CD8-positive, alpha-beta memory T cell (primary cell): ENCODE measurements around the gene SNTB2. TPM values are rescaled to one million over a fixed set of nuclear protein-coding genes. Genes with fewer than 3 reads are reported as not detected.
A peak's percentile ranks its signal among the peaks of the same experiment; 100 is the strongest.

ENCODE experiments used
- CTCF ChIA-PET: fragments of 350-600 bp; sonication (Branson Sonifier 250); formaldehyde crosslinking; loops from one replicate; lab custom pipeline; 2021; ENCODE audit warnings: antibody characterized with exemption; lab: Charles Lee
- POLR2A ChIA-PET: fragments of 350-600 bp; sonication (Branson Sonifier 250); formaldehyde crosslinking; loops from one replicate; lab custom pipeline; 2021; ENCODE audit warnings: antibody characterized with exemption; lab: Charles Lee
- DNase-seq, 5 donors: peaks; one replicate each; pipeline versions ENCODE4 v3.0.0 to v3.0.0-alpha.2; 2020 to 2022; ENCODE audit warnings: mixed read lengths in 1 of 5
- H3K27ac ChIP-seq: one replicate; pipeline ENCODE4 v1.7.0; 2013; ENCODE audit warnings: low read depth, mild to moderate bottlenecking, low read length, moderate library complexity
- H3K27me3 ChIP-seq: 2 replicates; pipeline ENCODE4 v1.7.0; 2013; ENCODE audit warnings: low read length, mild to moderate bottlenecking; ENCODE audit not compliant: insufficient read depth, poor library complexity, severe bottlenecking
- H3K36me3 ChIP-seq: 2 replicates; pipeline ENCODE4 v1.7.0; 2013; ENCODE audit warnings: mild to moderate bottlenecking, low read length, moderate library complexity; ENCODE audit not compliant: insufficient read depth
- H3K4me1 ChIP-seq: 2 replicates; pipeline ENCODE4 v1.7.0; 2013; ENCODE audit warnings: mild to moderate bottlenecking, low read length, moderate library complexity; ENCODE audit not compliant: insufficient read depth
- H3K4me3 ChIP-seq: 2 replicates; pipeline ENCODE4 v1.7.0; 2013; ENCODE audit warnings: mild to moderate bottlenecking, low read length
- H3K9me3 ChIP-seq: 2 replicates; pipeline ENCODE4 v1.7.0; 2013; ENCODE audit warnings: mild to moderate bottlenecking, low read length
- H3K27ac Mint-ChIP-seq, 8 donors: one replicate each; pipeline ENCODE4 v1.8.0; 2020 to 2021; ENCODE audit warnings: mixed read lengths in 8 of 8, mild to moderate bottlenecking in 6 of 8, inconsistent platforms in 3 of 8, moderate library complexity in 3 of 8
- H3K27me3 Mint-ChIP-seq, 2 donors: one replicate each; pipeline ENCODE4 v1.8.0; 2020 to 2021; ENCODE audit warnings: mixed read lengths in 2 of 2, mild to moderate bottlenecking in 1 of 2, moderate library complexity in 1 of 2
- H3K36me3 Mint-ChIP-seq, 3 donors: one replicate each; pipeline ENCODE4 v1.8.0; 2020 to 2021; ENCODE audit warnings: mixed read lengths in 3 of 3, inconsistent platforms in 1 of 3, mild to moderate bottlenecking in 1 of 3
- H3K4me1 Mint-ChIP-seq, 3 donors: one replicate each; pipeline ENCODE4 v1.8.0; 2020 to 2021; ENCODE audit warnings: mixed read lengths in 3 of 3, inconsistent platforms in 1 of 3, mild to moderate bottlenecking in 1 of 3
- H3K4me3 Mint-ChIP-seq, 7 donors: one replicate each; pipeline ENCODE4 v1.8.0; 2020 to 2021; ENCODE audit warnings: mixed read lengths in 7 of 7, mild to moderate bottlenecking in 6 of 7, moderate library complexity in 4 of 7, inconsistent platforms in 2 of 7
- H3K9me3 Mint-ChIP-seq, 5 donors: one replicate each; pipeline ENCODE4 v1.8.0; 2020 to 2022; ENCODE audit warnings: mixed read lengths in 5 of 5, mild to moderate bottlenecking in 3 of 5, moderate library complexity in 2 of 5, inconsistent platforms in 1 of 5
- polyA plus RNA-seq: library from polyadenylated mRNA; unstranded; fragments of 300-500 nt; fragmentation: Illumina TruSeq; gene quantifications from one replicate; pipeline ENCODE4 v1.2.3, GENCODE V29; 2021
- total RNA-seq, 2 experiments: library from RNA; stranded (reverse); gene quantifications; one replicate each; pipeline ENCODE4 v1.2.3, GENCODE V29; 2021

The SNTB2 gene
- total and polyA plus RNA-seq, 3 experiments from 2014 or later = 13.6 to 28.2 (median 14.9) TPM

DNA sequence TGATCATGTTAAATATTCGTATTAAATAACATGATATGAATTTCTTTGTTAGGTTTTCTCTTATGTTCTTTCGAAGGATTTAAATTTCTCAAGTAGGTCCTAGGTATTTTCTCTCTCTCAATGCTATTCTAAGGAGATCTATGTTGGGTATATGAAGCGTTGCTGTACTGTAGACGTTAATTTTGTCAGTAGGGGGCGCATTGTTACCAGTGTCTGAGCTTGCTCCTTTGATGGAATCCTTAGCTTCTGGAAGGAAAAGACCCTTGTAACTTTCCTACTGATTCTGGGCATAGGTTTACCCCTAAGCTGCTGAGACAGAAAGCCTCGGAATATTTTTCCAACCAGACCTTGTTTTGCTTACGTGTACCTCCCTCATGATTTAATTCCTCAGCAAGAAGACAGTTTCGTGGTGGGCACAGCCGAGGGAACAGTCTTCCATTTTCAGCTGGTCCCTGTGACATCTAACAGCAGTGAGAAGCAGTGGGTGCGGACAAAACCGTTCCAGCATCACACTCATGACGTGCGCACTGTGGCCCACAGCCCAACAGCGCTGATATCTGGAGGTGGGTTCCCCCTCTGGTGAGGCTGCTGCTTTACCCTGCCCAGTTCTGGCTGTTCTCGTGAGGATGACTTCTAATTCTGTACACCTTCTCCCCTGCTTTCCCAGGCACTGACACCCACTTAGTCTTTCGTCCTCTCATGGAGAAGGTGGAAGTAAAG lies 36.7 kb upstream of the SNTB2 start:
- H3K36me3 Mint-ChIP-seq = peaks cover 0 to 63% (median 18%) of the 10 kb centered on the region in 3 donors
- Histone ChIP-seq H3K4me1 (no peaks in the 10 kb centered on the region), H3K9me3 (no peaks in the 10 kb centered on the region), H3K36me3 (peaks cover 14% of the 10 kb centered on the region), H3K27ac (no peak overlapping the region), H3K27me3 (no peaks in the 10 kb centered on the region), H3K4me3 (no peak overlapping the region)
- H3K4me3 Mint-ChIP-seq = no peak overlapping the region
- no peaks in the 10 kb centered on the region for H3K27me3 Mint-ChIP-seq
- POLR2A ChIA-PET = interaction anchor here (0.6 kb wide), 1 partner anchor 36 kb away, joined by 9 read pairs; no protein-coding TSS in a partner anchor
- H3K4me1 Mint-ChIP-seq = peaks cover 0 to 3% (median 3%) of the 10 kb centered on the region in 3 donors
- CTCF ChIA-PET = interaction anchor here (0.7 to 9.6 kb wide), 20 partner anchors 9 to 629 kb away, joined by 3 to 159 read pairs (median 4); partner anchors contain the start of genes CHTF8, SNTB2 and UTP4
- peak in 4 of 5 donors; percentile 29 to 65 (median 55) for DNase-seq
- no peaks in the 10 kb centered on the region for H3K9me3 Mint-ChIP-seq
- no peak overlapping the region for H3K27ac Mint-ChIP-seq

DNA sequence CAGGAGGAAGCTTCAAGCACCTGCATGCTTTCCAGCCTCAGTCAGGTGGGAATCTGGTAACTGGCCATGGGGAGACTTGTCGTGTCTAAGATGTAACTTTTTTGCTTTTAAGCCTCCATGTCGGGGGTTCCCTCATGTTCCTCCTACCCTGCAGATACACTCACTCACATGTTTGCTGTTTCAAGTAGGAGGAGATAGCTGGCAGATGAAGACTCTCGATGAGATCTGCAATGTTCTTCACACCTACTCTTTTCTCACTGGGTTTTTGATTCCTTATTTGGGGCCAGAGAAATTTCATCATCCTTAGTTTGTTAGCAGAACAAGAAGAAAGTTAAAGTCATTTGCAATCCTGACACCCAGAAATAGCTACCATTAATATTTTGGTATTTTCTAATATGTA lies 29.8 kb upstream of the SNTB2 start:
- Histone ChIP-seq H3K9me3 (no peaks in the 10 kb centered on the region), H3K27ac (no peak overlapping the region), H3K27me3 (no peaks in the 10 kb centered on the region), H3K4me3 (no peak overlapping the region), H3K36me3 (peaks cover 22% of the 10 kb centered on the region), H3K4me1 (no peaks in the 10 kb centered on the region)
- no peaks in the 10 kb centered on the region for H3K27me3 Mint-ChIP-seq
- no peaks in the 10 kb centered on the region for H3K9me3 Mint-ChIP-seq
- H3K4me1 Mint-ChIP-seq = no peaks in the 10 kb centered on the region
- DNase-seq = no peak
- H3K4me3 Mint-ChIP-seq = no peak overlapping the region
- ChIA-PET POLR2A (no interaction called here), CTCF (interaction anchor here (1.6 to 2.3 kb wide), 2 partner anchors 29 to 129 kb away, joined by 3 to 8 read pairs; partner anchors contain the start of gene SNTB2)
- H3K36me3 Mint-ChIP-seq = peaks cover 7 to 75% (median 31%) of the 10 kb centered on the region in 3 donors
- H3K27ac Mint-ChIP-seq = no peak overlapping the region

DNA sequence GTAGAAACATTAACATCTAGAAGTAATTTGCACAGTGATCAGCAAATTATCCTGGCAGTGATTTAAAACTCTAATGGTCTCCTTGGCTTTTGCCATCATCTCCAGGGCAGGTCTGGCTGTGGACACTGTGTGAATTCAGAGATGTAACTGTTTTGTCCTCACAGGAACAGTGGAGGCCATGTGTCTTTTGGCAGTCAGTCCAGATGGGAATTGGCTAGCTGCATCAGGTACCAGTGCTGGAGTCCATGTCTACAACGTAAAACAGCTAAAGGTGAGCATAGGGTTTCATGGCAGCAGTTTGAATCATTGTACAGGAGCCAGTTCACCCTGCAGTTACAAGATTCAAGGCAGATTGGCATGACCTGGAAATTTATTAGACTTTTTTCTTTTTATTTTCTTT lies 26.8 kb upstream of the SNTB2 start:
- Histone ChIP-seq H3K36me3 (peaks cover 25% of the 10 kb centered on the region), H3K4me3 (no peak overlapping the region), H3K9me3 (no peaks in the 10 kb centered on the region), H3K4me1 (no peaks in the 10 kb centered on the region), H3K27me3 (no peaks in the 10 kb centered on the region), H3K27ac (no peak overlapping the region)
- ChIA-PET POLR2A (no interaction called here), CTCF (interaction anchor here (2.1 kb wide), 1 partner anchor 10 kb away, joined by 5 read pairs; no protein-coding TSS in a partner anchor)
- no peaks in the 10 kb centered on the region for H3K9me3 Mint-ChIP-seq
- no peak for DNase-seq
- no peak overlapping the region for H3K4me3 Mint-ChIP-seq
- no peaks in the 10 kb centered on the region for H3K27me3 Mint-ChIP-seq
- H3K27ac Mint-ChIP-seq = no peak overlapping the region
- peaks cover 7 to 75% (median 29%) of the 10 kb centered on the region in 3 donors for H3K36me3 Mint-ChIP-seq
- peaks cover 0 to 1% (median under 1%) of the 10 kb centered on the region in 3 donors for H3K4me1 Mint-ChIP-seq

DNA sequence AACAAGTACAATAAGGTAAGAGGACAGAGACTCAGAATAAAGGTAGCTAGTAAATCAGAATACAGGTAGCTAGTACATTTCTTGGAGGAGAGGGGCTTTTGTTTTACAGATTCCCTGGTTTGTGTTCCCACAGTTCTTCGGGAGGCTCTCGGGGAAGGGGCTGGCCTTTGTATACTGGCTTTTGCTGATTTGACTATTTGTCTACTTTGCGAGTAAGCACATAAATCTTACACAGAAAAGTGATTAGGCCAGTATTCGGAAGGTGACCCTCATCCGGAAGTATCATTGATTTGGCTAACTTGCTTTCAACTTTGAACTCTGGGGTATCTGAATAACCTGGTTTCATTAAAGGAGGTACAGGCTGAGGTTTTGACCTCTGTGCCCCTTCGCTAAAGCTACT lies 21.4 kb upstream of the SNTB2 start:
- Mint-ChIP-seq H3K9me3 (no peaks in the 10 kb centered on the region), H3K4me1 (peaks cover 24 to 35% (median 26%) of the 10 kb centered on the region in 3 donors), H3K36me3 (peaks cover 5 to 77% (median 15%) of the 10 kb centered on the region in 3 donors), H3K27me3 (no peaks in the 10 kb centered on the region), H3K27ac (peak overlapping the region in 6 of 8 donors; percentile 44 to 94 (median 73)), H3K4me3 (peak overlapping the region in 1 of 7 donors; percentile 40)
- POLR2A ChIA-PET = no interaction called here
- no peak for DNase-seq
- CTCF ChIA-PET = interaction anchor here (0.7 to 4.2 kb wide), 3 partner anchors 15 to 45 kb away, joined by 3 to 21 read pairs (median 7); partner anchors contain the start of gene SNTB2
- Histone ChIP-seq H3K36me3 (peaks cover 37% of the 10 kb centered on the region), H3K27me3 (no peaks in the 10 kb centered on the region), H3K9me3 (no peaks in the 10 kb centered on the region), H3K27ac (no peak overlapping the region), H3K4me1 (peaks cover 11% of the 10 kb centered on the region), H3K4me3 (no peak overlapping the region)

DNA sequence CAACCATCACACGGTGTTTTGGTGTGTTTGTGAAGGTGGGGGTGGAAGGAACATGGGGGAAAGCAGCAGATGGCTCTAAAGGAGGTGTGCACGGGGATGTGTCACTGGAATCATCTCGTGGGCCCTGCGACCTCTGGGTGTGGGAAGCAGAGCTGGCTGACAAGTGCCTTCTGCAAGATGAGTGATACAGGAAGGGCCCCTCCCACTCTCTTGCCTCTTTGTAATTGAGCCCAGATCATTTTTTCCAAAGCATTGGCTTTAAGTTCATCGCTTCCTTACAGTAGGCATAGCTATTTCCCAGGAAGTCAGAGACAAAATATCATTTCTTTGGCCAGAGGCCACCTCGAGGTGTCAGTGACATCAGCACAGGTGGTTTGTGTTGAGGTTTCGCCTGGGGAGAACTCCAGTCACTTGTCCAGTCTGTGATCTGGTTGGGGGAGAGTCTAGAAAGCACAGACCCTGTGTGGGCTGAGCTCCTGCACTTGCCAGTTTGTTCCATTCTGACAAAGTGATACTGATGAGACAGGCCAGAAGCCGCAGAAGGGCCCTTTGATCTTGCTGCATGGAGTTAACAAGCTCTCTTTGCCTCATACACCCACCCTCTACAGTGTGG lies 20.6 kb upstream of the SNTB2 start:
- peaks cover 11% of the 10 kb centered on the region for H3K4me1 ChIP-seq
- Mint-ChIP-seq H3K4me1 (peaks cover 24 to 35% (median 26%) of the 10 kb centered on the region in 3 donors), H3K27ac (peak overlapping the region; percentile 44 to 94 (median 75)), H3K4me3 (peak overlapping the region in 6 of 7 donors; percentile 24 to 61 (median 49)), H3K9me3 (no peaks in the 10 kb centered on the region), H3K27me3 (no peaks in the 10 kb centered on the region), H3K36me3 (peaks cover 5 to 72% (median 15%) of the 10 kb centered on the region in 3 donors)
- peaks cover 33% of the 10 kb centered on the region for H3K36me3 ChIP-seq
- no peaks in the 10 kb centered on the region for H3K27me3 ChIP-seq
- DNase-seq = peak in 3 of 5 donors; percentile 1 to 56 (median 21)
- ChIA-PET CTCF (interaction anchor here (0.7 to 4.2 kb wide), 4 partner anchors 10 to 44 kb away, joined by 3 to 21 read pairs (median 5); partner anchors contain the start of gene SNTB2), POLR2A (interaction anchor here (0.6 to 1.0 kb wide), 3 partner anchors 13 to 617 kb away, joined by 5 to 7 read pairs (median 5); no protein-coding TSS in a partner anchor)
- no peak overlapping the region for H3K27ac ChIP-seq
- H3K4me3 ChIP-seq = no peak overlapping the region
- no peaks in the 10 kb centered on the region for H3K9me3 ChIP-seq

DNA sequence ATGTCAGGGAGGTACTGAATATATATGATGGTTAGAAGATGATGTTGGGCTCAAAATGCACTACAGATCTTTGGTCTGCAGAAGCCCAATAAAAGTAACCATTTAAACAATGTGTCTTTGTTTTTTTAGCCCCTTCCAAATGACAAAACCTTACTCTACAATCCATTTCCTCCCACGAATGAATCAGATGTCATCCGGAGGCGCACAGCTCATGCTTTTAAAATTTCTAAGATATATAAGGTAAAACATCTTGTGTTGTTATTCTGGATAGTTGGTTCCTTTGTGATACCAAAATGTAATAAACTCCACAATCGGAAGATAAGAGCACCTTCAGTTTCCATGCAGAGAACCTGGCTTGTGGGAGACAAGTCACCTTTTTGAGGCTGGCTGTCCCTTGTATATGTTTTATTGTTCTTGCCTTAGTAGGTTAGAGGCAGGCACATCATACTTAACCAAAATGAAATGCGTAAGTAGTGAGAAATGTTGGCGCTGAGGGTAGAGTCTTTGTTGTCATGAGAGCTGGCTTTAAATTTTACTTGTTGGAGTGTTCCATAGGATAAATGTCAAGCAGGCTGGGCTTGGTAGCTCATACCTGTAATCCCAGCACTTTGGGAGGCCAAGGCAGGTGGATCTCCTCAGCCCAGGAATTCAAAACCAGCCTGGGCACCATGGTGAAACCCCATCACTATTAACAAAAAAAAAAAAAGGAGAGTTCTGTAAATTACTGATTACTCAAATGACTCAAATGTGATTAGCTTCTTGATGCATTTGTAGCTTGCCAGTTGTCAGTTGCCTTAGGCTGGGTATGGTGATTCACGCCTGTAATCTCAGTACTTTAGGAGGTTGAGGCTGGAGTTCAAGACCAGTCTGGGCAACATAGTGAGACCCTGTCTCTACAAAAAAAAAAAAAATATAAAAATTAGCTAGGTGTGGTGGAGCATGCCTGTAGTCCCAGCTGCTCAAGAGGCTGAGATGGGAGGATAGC lies 19.7 kb upstream of the SNTB2 start:
- Mint-ChIP-seq H3K36me3 (peaks cover 5 to 68% (median 16%) of the 10 kb centered on the region in 3 donors), H3K4me1 (peaks cover 24 to 35% (median 26%) of the 10 kb centered on the region in 3 donors), H3K4me3 (peak overlapping the region in 4 of 7 donors; percentile 46 to 76 (median 55)), H3K9me3 (no peaks in the 10 kb centered on the region), H3K27ac (peak overlapping the region in 7 of 8 donors; percentile 44 to 93 (median 59)), H3K27me3 (no peaks in the 10 kb centered on the region)
- H3K4me3 ChIP-seq = no peak overlapping the region
- peaks cover 11% of the 10 kb centered on the region for H3K4me1 ChIP-seq
- no peaks in the 10 kb centered on the region for H3K27me3 ChIP-seq
- peaks cover 33% of the 10 kb centered on the region for H3K36me3 ChIP-seq
- H3K9me3 ChIP-seq = no peaks in the 10 kb centered on the region
- H3K27ac ChIP-seq = no peak overlapping the region
- POLR2A ChIA-PET = interaction anchor here (0.6 to 1.0 kb wide), 4 partner anchors 12 to 618 kb away, joined by 3 to 7 read pairs (median 5); no protein-coding TSS in a partner anchor
- DNase-seq = no peak
- CTCF ChIA-PET = interaction anchor here (0.5 to 4.2 kb wide), 7 partner anchors 9 to 159 kb away, joined by 3 to 21 read pairs (median 4); partner anchors contain the start of gene SNTB2

DNA sequence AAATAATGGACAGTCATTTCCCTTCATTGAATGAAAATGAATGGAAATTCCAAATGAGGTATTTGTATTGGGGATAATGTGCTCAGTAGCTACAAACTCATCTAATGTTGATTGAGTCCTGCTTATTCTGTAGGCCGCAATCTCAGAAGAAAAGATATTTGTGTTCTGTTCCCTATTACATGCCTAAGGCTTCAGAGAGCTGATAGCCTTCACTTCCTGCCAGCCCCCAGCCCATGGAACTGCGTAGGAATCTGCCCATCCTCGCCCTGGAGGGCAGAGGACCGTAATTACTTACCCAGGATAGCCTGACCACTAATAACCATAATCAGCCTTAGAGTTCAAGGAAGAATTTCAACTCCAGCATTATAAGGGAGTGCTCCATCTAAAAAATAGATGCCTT lies 17.9 kb upstream of the SNTB2 start:
- Histone ChIP-seq H3K9me3 (no peaks in the 10 kb centered on the region), H3K27ac (no peak overlapping the region), H3K4me3 (no peak overlapping the region), H3K36me3 (peaks cover 28% of the 10 kb centered on the region), H3K4me1 (peaks cover 11% of the 10 kb centered on the region), H3K27me3 (no peaks in the 10 kb centered on the region)
- CTCF ChIA-PET = interaction anchor here (0.9 to 4.2 kb wide), 3 partner anchors 18 to 117 kb away, joined by 3 to 21 read pairs (median 5); partner anchors contain the start of gene SNTB2
- Mint-ChIP-seq H3K27ac (peak overlapping the region in 1 of 8 donors; percentile 84), H3K9me3 (no peaks in the 10 kb centered on the region), H3K36me3 (peaks cover 5 to 55% (median 12%) of the 10 kb centered on the region in 3 donors), H3K4me1 (peaks cover 25 to 35% (median 32%) of the 10 kb centered on the region in 3 donors), H3K27me3 (no peaks in the 10 kb centered on the region), H3K4me3 (no peak overlapping the region)
- POLR2A ChIA-PET = interaction anchor here (0.7 kb wide), 1 partner anchor 19 kb away, joined by 6 read pairs; no protein-coding TSS in a partner anchor
- DNase-seq = no peak
